ENCODE results near the gene IMPA2.

GRCh38 chr18:11993264-11993916 lies 12.1 kb downstream of the IMPA2 start:
- TF ChIP-seq POLR2A (IDR thresholded peaks at IDR 0.05; ENCODE audit: low read depth, low read length) (no peak), POLR2AphosphoS5 (IDR thresholded peaks at IDR 0.05; ENCODE audit: low read depth, low read length) (no peak)

Data from GM12892 (cell line).